ENCODE data around the gene PRICKLE1.

Gene PRICKLE1

GRCh38 chr12:42496886-42497285 lies 92.7 kb downstream of the PRICKLE1 start:
- ATAC-seq (ENCODE audit: low read depth), result no peak
- Histone ChIP-seq H3K36me3 (ENCODE audit: low read depth) (no peaks in the 10 kb centered on the region), H3K27ac (ENCODE audit: poor library complexity, severe bottlenecking) (no peak overlapping the region), H3K27me3 (ENCODE audit: insufficient read depth, poor library complexity, severe bottlenecking) (no peaks in the 10 kb centered on the region), H3K4me1 (ENCODE audit: insufficient read depth, poor library complexity, severe bottlenecking) (no peaks in the 10 kb centered on the region), H3K9me3 (ENCODE audit: severe bottlenecking) (no peaks in the 10 kb centered on the region), H3K4me3 (ENCODE audit: severe bottlenecking) (no peak overlapping the region)
- TF ChIP-seq CTCF (IDR thresholded peaks at IDR 0.05; ENCODE audit: poor library complexity, severe bottlenecking), result no peak
- DNase-seq (ENCODE audit: low spot score), result no peak

GRCh38 chr12:42495244-42495643 lies 94.3 kb downstream of the PRICKLE1 start:
- no peak overlapping the region for H3K27ac ChIP-seq (ENCODE audit: poor library complexity, severe bottlenecking)
- no peaks in the 10 kb centered on the region for H3K4me1 ChIP-seq (ENCODE audit: insufficient read depth, poor library complexity, severe bottlenecking)
- no peak overlapping the region for H3K4me3 ChIP-seq (ENCODE audit: severe bottlenecking)
- H3K27me3 ChIP-seq (ENCODE audit: insufficient read depth, poor library complexity, severe bottlenecking), result no peaks in the 10 kb centered on the region
- H3K36me3 ChIP-seq (ENCODE audit: low read depth), result no peaks in the 10 kb centered on the region
- TF ChIP-seq CTCF (IDR thresholded peaks at IDR 0.05; ENCODE audit: poor library complexity, severe bottlenecking), result no peak
- no peaks in the 10 kb centered on the region for H3K9me3 ChIP-seq (ENCODE audit: severe bottlenecking)
- DNase-seq (ENCODE audit: low spot score) (no peak), ATAC-seq (ENCODE audit: low read depth) (no peak)

- Histone ChIP-seq H3K27ac (ENCODE audit: poor library complexity, severe bottlenecking) (no peak overlapping the region), H3K4me1 (ENCODE audit: insufficient read depth, poor library complexity, severe bottlenecking) (no peaks in the 10 kb centered on the region), H3K27me3 (ENCODE audit: insufficient read depth, poor library complexity, severe bottlenecking) (no peaks in the 10 kb centered on the region), H3K9me3 (ENCODE audit: severe bottlenecking) (no peaks in the 10 kb centered on the region), H3K36me3 (ENCODE audit: low read depth) (no peaks in the 10 kb centered on the region), H3K4me3 (ENCODE audit: severe bottlenecking) (no peak overlapping the region)
- TF ChIP-seq CTCF (IDR thresholded peaks at IDR 0.05; ENCODE audit: poor library complexity, severe bottlenecking), result no peak
- ATAC-seq (ENCODE audit: low read depth) (no peak), DNase-seq (ENCODE audit: low spot score) (no peak)
Observed at GRCh38 chr12:42492267-42492666, 97.3 kb downstream of the PRICKLE1 start.

GRCh38 chr12:42490261-42490842 lies 99.2 kb downstream of the PRICKLE1 start:
- DNase-seq (ENCODE audit: low spot score) (no peak), ATAC-seq (ENCODE audit: low read depth) (no peak)
- Histone ChIP-seq H3K27ac (ENCODE audit: poor library complexity, severe bottlenecking) (no peak overlapping the region), H3K9me3 (ENCODE audit: severe bottlenecking) (no peaks in the 10 kb centered on the region), H3K36me3 (ENCODE audit: low read depth) (no peaks in the 10 kb centered on the region), H3K4me1 (ENCODE audit: insufficient read depth, poor library complexity, severe bottlenecking) (no peaks in the 10 kb centered on the region), H3K4me3 (ENCODE audit: severe bottlenecking) (no peak overlapping the region), H3K27me3 (ENCODE audit: insufficient read depth, poor library complexity, severe bottlenecking) (no peaks in the 10 kb centered on the region)
- TF ChIP-seq CTCF (IDR thresholded peaks at IDR 0.05; ENCODE audit: poor library complexity, severe bottlenecking), result no peak

- peaks cover 6% of the 10 kb centered on the region for H3K4me1 ChIP-seq (ENCODE audit: insufficient read depth, poor library complexity, severe bottlenecking)
- no peak for TF ChIP-seq CTCF (IDR thresholded peaks at IDR 0.05; ENCODE audit: poor library complexity, severe bottlenecking)
- ATAC-seq (ENCODE audit: low read depth) (no peak), DNase-seq (ENCODE audit: low spot score) (no peak)
- no peak overlapping the region for H3K27ac ChIP-seq (ENCODE audit: poor library complexity, severe bottlenecking)
- no peaks in the 10 kb centered on the region for H3K9me3 ChIP-seq (ENCODE audit: severe bottlenecking)
- no peak overlapping the region for H3K4me3 ChIP-seq (ENCODE audit: severe bottlenecking)
- H3K36me3 ChIP-seq (ENCODE audit: low read depth), result no peaks in the 10 kb centered on the region
- H3K27me3 ChIP-seq (ENCODE audit: insufficient read depth, poor library complexity, severe bottlenecking), result no peaks in the 10 kb centered on the region
Observed at GRCh38 chr12:42486407-42486806, 103.1 kb downstream of the PRICKLE1 start.
